HCT116 (cell line): ENCODE measurements around the gene CCBE1. TPM values are rescaled to one million over a fixed set of nuclear protein-coding genes. Genes with fewer than 3 reads are reported as not detected.
A peak's percentile ranks its signal among the peaks of the same experiment; 100 is the strongest.
"Not testable (repeated sequence)": the region's sequence is repeated elsewhere in the genome, so short reads cannot be mapped to it uniquely, and the experiment has no call there.

Experiments
- ATAC-seq: fragments of 200-7000 bp; cut with Tn5 transposase; 2 replicates; pipeline ENCODE4 v1.9.1; 2020; ENCODE audit warnings: mild to moderate bottlenecking, moderate library complexity
- BruUV-seq: library from RNA; stranded (reverse); fragments of 400-500 nt; replicated peaks from 2 replicates; lab custom pipeline; 2021; lab: Mats Ljungman, UMichigan
- CTCF ChIA-PET: fragments of 300-600 bp; sonication (Branson Sonifier 250); formaldehyde crosslinking; loops from one replicate; lab custom pipeline; 2021; ENCODE audit warnings: antibody characterized with exemption; lab: Charles Lee
- POLR2A ChIA-PET: fragments of 300-600, 350-600 bp; sonication (Branson Sonifier 250); formaldehyde crosslinking; loops from one replicate; lab custom pipeline; 2021; ENCODE audit warnings: antibody characterized with exemption; lab: Charles Lee
- RAD21 ChIA-PET, 2 experiments: fragments of 300-600 bp; sonication (Branson Sonifier 250); formaldehyde crosslinking; loops; one replicate each; lab custom pipeline; 2023; ENCODE audit warnings: low total read pairs in 2 of 2; ENCODE audit not compliant: uncharacterized antibody in 2 of 2, unreplicated experiment in 2 of 2, low non-redundant PET in 1 of 2; lab: Charles Lee
- DNase-seq: peaks from one replicate; pipeline ENCODE4 v3.0.0-alpha.2; 2010; ENCODE audit warnings: low read depth, low spot score
- H2AFZ ChIP-seq: fragments of 200-600 bp; shearing (Covaris generic), sonication (generic); 2 replicates; pipeline ENCODE4 v1.6.1; 2017; ENCODE audit warnings: low read depth, mixed run types, mixed read lengths, antibody characterized with exemption, low read length; ENCODE audit not compliant: poor library complexity, severe bottlenecking
- H3K27ac ChIP-seq: 2 replicates; pipeline ENCODE4 v1.5.1; 2012; ENCODE audit warnings: low read depth, low read length
- H3K27me3 ChIP-seq: fragments of 200-600 bp; sonication (generic); 2 replicates; pipeline ENCODE4 v1.6.1; 2016; ENCODE audit warnings: mixed run types, low read length, mixed read lengths; ENCODE audit not compliant: insufficient read depth
- H3K36me3 ChIP-seq, 2 experiments: fragments of 200-500 bp in 1 of 2; fragments of 200-600 bp in 1 of 2; sonication (Bioruptor generic) in 1 of 2; sonication (generic) in 1 of 2; 2 replicates each; pipeline versions ENCODE4 v1.5.1 to v1.6.1; 2014 to 2016; ENCODE audit warnings: low read length in 2 of 2, inconsistent platforms in 1 of 2, mixed read lengths in 1 of 2, mixed run types in 1 of 2; ENCODE audit not compliant: insufficient read depth in 2 of 2, control insufficient read depth in 1 of 2
- H3K4me1 ChIP-seq, 2 experiments: fragments of 200-600 bp in 1 of 2; sonication (generic) in 1 of 2; 2 replicates each; pipeline versions ENCODE4 v1.5.1 to v1.6.1; 2012 to 2017; ENCODE audit warnings: low read length in 2 of 2, inconsistent platforms in 1 of 2, mild to moderate bottlenecking in 1 of 2, mixed read lengths in 1 of 2, mixed run types in 1 of 2, moderate library complexity in 1 of 2; ENCODE audit not compliant: insufficient read depth in 2 of 2, control insufficient read depth in 1 of 2
- H3K4me2 ChIP-seq: fragments of 200-600 bp; sonication (generic); 2 replicates; pipeline ENCODE4 v1.6.1; 2017; ENCODE audit warnings: mixed run types, low read length, mixed read lengths
- H3K4me3 ChIP-seq, 2 experiments: fragments of 200-600 bp in 1 of 2; sonication (generic) in 1 of 2; replicated peaks in 1 of 2; 2 replicates each; pipeline ENCODE4 v1.5.1; 2011 to 2016; ENCODE audit warnings: low read length in 2 of 2, control low read depth in 1 of 2, low read depth in 1 of 2, mild to moderate bottlenecking in 1 of 2, mixed read lengths in 1 of 2, mixed run types in 1 of 2
- H3K79me2 ChIP-seq: fragments of 200-600 bp; sonication (generic); 2 replicates; pipeline ENCODE4 v1.6.1; 2017; ENCODE audit warnings: mild to moderate bottlenecking, mixed run types, low read length, moderate library complexity, mixed read lengths; ENCODE audit not compliant: insufficient read depth
- H3K9ac ChIP-seq: fragments of 200-600 bp; sonication (generic); 2 replicates; pipeline ENCODE4 v1.6.1; 2016; ENCODE audit warnings: low read length, mixed read lengths
- H3K9me2 ChIP-seq: fragments of 200-600 bp; sonication (generic), shearing (Covaris generic); 2 replicates; pipeline ENCODE4 v1.6.1; 2017; ENCODE audit warnings: mixed run types, mild to moderate bottlenecking, moderate library complexity; ENCODE audit not compliant: insufficient read depth
- H3K9me3 ChIP-seq, 2 experiments: fragments of 200-500 bp in 1 of 2; fragments of 200-600 bp in 1 of 2; sonication (Bioruptor generic) in 1 of 2; sonication (generic) in 1 of 2; 2 replicates each; pipeline ENCODE4 v1.6.1; 2014 to 2017; ENCODE audit warnings: low read length in 2 of 2, mixed read lengths in 2 of 2, inconsistent platforms in 1 of 2, low read depth in 1 of 2, mild to moderate bottlenecking in 1 of 2, mixed run types in 1 of 2, moderate library complexity in 1 of 2; ENCODE audit not compliant: control insufficient read depth in 1 of 2, insufficient read depth in 1 of 2
- H4K20me1 ChIP-seq: fragments of 200-600 bp; sonication (generic), shearing (Covaris generic); 2 replicates; pipeline ENCODE4 v1.6.1; 2017; ENCODE audit warnings: mixed run types, mild to moderate bottlenecking, moderate library complexity; ENCODE audit not compliant: insufficient read depth
- CBX3 ChIP-seq: IDR thresholded peaks from 2 replicates; pipeline ENCODE4 v1.6.1; 2012; ENCODE audit warnings: low read depth
- CTCF ChIP-seq, 3 experiments: fragments of 200-600 bp in 1 of 3; sonication (generic) in 1 of 3; IDR thresholded peaks in 2 of 3; conservative IDR thresholded peaks in 1 of 3; 2 replicates each; pipeline ENCODE4 v1.5.1; 2012 to 2017; ENCODE audit warnings: low read depth in 2 of 3, low read length in 2 of 3, antibody characterized with exemption in 1 of 3, borderline replicate concordance in 1 of 3, control low read depth in 1 of 3, mild to moderate bottlenecking in 1 of 3, mixed read lengths in 1 of 3, mixed run types in 1 of 3, moderate library complexity in 1 of 3; ENCODE audit not compliant: insufficient read depth in 1 of 3
- EGR1 ChIP-seq: IDR thresholded peaks from 2 replicates; pipeline ENCODE4 v1.6.1; 2012; ENCODE audit warnings: low read depth
- ELF1 ChIP-seq: IDR thresholded peaks from 2 replicates; pipeline ENCODE4 v1.6.1; 2012; ENCODE audit warnings: low read depth, borderline replicate concordance
- EZH2phosphoT487 ChIP-seq: fragments of 200-600 bp; IDR thresholded peaks from 2 replicates; pipeline ENCODE4 v1.6.1; 2018; ENCODE audit warnings: antibody characterized with exemption, borderline replicate concordance
- FOSL1 ChIP-seq: IDR thresholded peaks from 2 replicates; pipeline ENCODE4 v1.6.1; 2012; ENCODE audit warnings: low read depth
- POLR2AphosphoS5 ChIP-seq: IDR thresholded peaks from 2 replicates; pipeline ENCODE4 v1.6.1; 2011; ENCODE audit warnings: mild to moderate bottlenecking, low read depth, low read length, moderate library complexity
- RAD21 ChIP-seq: IDR thresholded peaks from 2 replicates; pipeline ENCODE4 v1.6.1; 2012; ENCODE audit warnings: low read depth, mild to moderate bottlenecking
- SRF ChIP-seq: IDR thresholded peaks from 2 replicates; pipeline ENCODE4 v1.6.1; 2012; ENCODE audit warnings: low read depth
- ZBTB33 ChIP-seq: IDR thresholded peaks from 2 replicates; pipeline ENCODE4 v1.6.1; 2011; ENCODE audit warnings: mild to moderate bottlenecking, low read length, moderate library complexity; ENCODE audit not compliant: insufficient replicate concordance; ENCODE audit errors: extremely low read depth
- ZNF274 ChIP-seq: fragments of 200-500 bp; sonication (Bioruptor generic); IDR thresholded peaks from 2 replicates; pipeline ENCODE4 v1.6.1; 2014; ENCODE audit warnings: mild to moderate bottlenecking, low read depth, low read length, inconsistent platforms
- intact Hi-C: fragments of 100-400 bp; cut with micrococcal nuclease; formaldehyde crosslinking; loops from 2 replicates; pipeline ENCODE4 v1.10.0; 2022
- total RNA-seq: library from RNA; stranded (reverse); gene quantifications from one replicate; pipeline ENCODE4 v1.2.1, GENCODE V29; 2021; ENCODE audit not compliant: unreplicated experiment

The CCBE1 gene
- total RNA-seq, 1 experiment from 2014 or later: 0.84 TPM

GRCh38 chr18:59715445-59715844 lies 18.2 kb upstream of the CCBE1 start:
- Histone ChIP-seq H3K27me3 (peaks cover 4% of the 10 kb centered on the region; the same call in 1 of the 2 replicates), H3K79me2 (no peaks in the 10 kb centered on the region), H2AFZ (no peak overlapping the region), H3K9ac (no peak overlapping the region), H3K4me3 (no peak overlapping the region), H3K4me1 (peaks cover 0 to 14% of the 10 kb centered on the region in 2 experiments; a peak in 2 of 4 replicates), H3K4me2 (peak overlapping the region; percentile 37), H4K20me1 (no peaks in the 10 kb centered on the region), H3K36me3 (no peaks in the 10 kb centered on the region), H3K9me2 (no peaks in the 10 kb centered on the region), H3K27ac (no peak overlapping the region), H3K9me3 (no peaks in the 10 kb centered on the region)
- no TSS peak for BruUV-seq
- TF ChIP-seq EZH2phosphoT487: no peak
- no peak for TF ChIP-seq FOSL1
- no peak for TF ChIP-seq RAD21
- TF ChIP-seq CBX3: no peak
- TF ChIP-seq ZBTB33: no peak
- no peak for TF ChIP-seq POLR2AphosphoS5
- TF ChIP-seq SRF: no peak
- TF ChIP-seq EGR1: no peak
- TF ChIP-seq CTCF (IDR thresholded peaks at IDR 0.05 in 2 of 3, conservative IDR thresholded peaks at IDR 0.05 in 1 of 3; ENCODE audit: borderline replicate concordance in 1 of 3, insufficient read depth in 1 of 3, low read depth in 2 of 3, low read length in 2 of 3): no peak
- TF ChIP-seq ELF1: no peak
- TF ChIP-seq ZNF274: no peak
- ChIA-PET CTCF (interaction anchor here (1.6 kb wide), 1 partner anchor 19 kb away, joined by 5 read pairs; the partner anchor contains the start of gene CCBE1), POLR2A (no interaction called here), RAD21 (no interaction called here)
- DNase-seq (no peak), ATAC-seq (no peak)
- intact Hi-C loops: no loop called here

GRCh38 chr18:59714096-59714495 lies 16.9 kb upstream of the CCBE1 start:
- H3K27me3 ChIP-seq, H3K4me3 ChIP-seq, H3K9me2 ChIP-seq, H3K9me3 ChIP-seq, H2AFZ ChIP-seq, H4K20me1 ChIP-seq, DNase-seq, POLR2A ChIA-PET, H3K36me3 ChIP-seq, H3K79me2 ChIP-seq, intact Hi-C loops, H3K27ac ChIP-seq, H3K4me2 ChIP-seq, H3K9ac ChIP-seq, RAD21 ChIA-PET, ATAC-seq, BruUV-seq: not testable (repeated sequence)
- CTCF ChIA-PET: interaction anchor here (2.3 kb wide), 1 partner anchor 17 kb away, joined by 10 read pairs; the partner anchor contains the start of gene CCBE1
- peaks cover 0 to 14% of the 10 kb centered on the region in 2 experiments; a peak in 2 of 4 replicates for H3K4me1 ChIP-seq
